ENCODE measurements around the gene TRMT10C. TPM values are rescaled to one million over a fixed set of nuclear protein-coding genes. Genes with fewer than 3 reads are reported as not detected.

Gene TRMT10C
- polyA plus RNA-seq, 1 of the 3 experiments (the other 2 are of a cell fraction), result 13.7 TPM

GRCh38 chr3:101577286-101577685, 15.6 kb downstream of the TRMT10C start:
- no peak overlapping the region for H3K27ac ChIP-seq (ENCODE audit: low read depth in 2 of 2, low read length in 1 of 2)
- peaks cover 6 to 16% of the 10 kb centered on the region in 2 experiments; a peak in 3 of 4 replicates for H3K4me1 ChIP-seq (ENCODE audit: control insufficient read depth in 1 of 2, insufficient read depth in 2 of 2, low read depth in 1 of 2, low read length in 1 of 2)
- H3K36me3 ChIP-seq (replicated peaks in 1 of 2; ENCODE audit: control insufficient read depth in 1 of 2, insufficient read depth in 2 of 2, low read length in 1 of 2), result peaks cover 33 to 52% of the 10 kb centered on the region in 2 experiments
- WGBS (ENCODE audit: low lambda C conversion rate), result 92% methylated on average over 6 of the region's 6 CpGs
- peaks cover 14% of the 10 kb centered on the region for H3F3A ChIP-seq (replicated peaks; ENCODE audit: insufficient read depth)
- no peaks in the 10 kb centered on the region for H3K27me3 ChIP-seq (ENCODE audit: insufficient read depth)
- H2AFZ ChIP-seq (ENCODE audit: low read depth), result no peak overlapping the region
- H3K9ac ChIP-seq, result no peak overlapping the region
- peaks cover 83% of the 10 kb centered on the region for H3K79me2 ChIP-seq (ENCODE audit: insufficient read depth)
- no peaks in the 10 kb centered on the region for H3K9me2 ChIP-seq
- H3K4me3 ChIP-seq (ENCODE audit: low read depth in 2 of 2, low read length in 1 of 2), result no peak overlapping the region
- TF ChIP-seq ZBTB33 (IDR thresholded peaks at IDR 0.05; ENCODE audit: borderline replicate concordance, low read depth), result no peak
- no peak for TF ChIP-seq USF2 (IDR thresholded peaks at IDR 0.05; ENCODE audit: borderline replicate concordance, low read depth, low read length)
- TF ChIP-seq GATA2 (CRISPR knock-in tag; IDR thresholded peaks at IDR 0.05), result no peak
- no peak for TF ChIP-seq FOXM1 (IDR thresholded peaks at IDR 0.05; ENCODE audit: low read depth)
- TF ChIP-seq SIN3A (IDR thresholded peaks at IDR 0.05; ENCODE audit: borderline replicate concordance, low read depth, low read length), result no peak
- TF ChIP-seq YY1 (IDR thresholded peaks at IDR 0.05; ENCODE audit: low read depth), result no peak
- no peak for TF ChIP-seq SMC3 (IDR thresholded peaks at IDR 0.05; ENCODE audit: low read depth, low read length)
- TF ChIP-seq RCOR1 (IDR thresholded peaks at IDR 0.05; ENCODE audit: low read length), result no peak
- TF ChIP-seq TCF12 (IDR thresholded peaks at IDR 0.05), result no peak
- no peak for TF ChIP-seq RFX5 (IDR thresholded peaks at IDR 0.05; ENCODE audit: low read length)
- no peak for TF ChIP-seq RXRA (IDR thresholded peaks at IDR 0.05; ENCODE audit: borderline replicate concordance, low read depth)
- no peak for TF ChIP-seq EP300 (IDR thresholded peaks at IDR 0.05; ENCODE audit: borderline replicate concordance in 1 of 2, low read depth in 1 of 2, low read length in 1 of 2)
- no peak for TF ChIP-seq NFIC (IDR thresholded peaks at IDR 0.05; ENCODE audit: borderline replicate concordance)
- TF ChIP-seq EZH2phosphoT487 (IDR thresholded peaks at IDR 0.05; ENCODE audit: borderline replicate concordance, low read depth), result no peak
- DNase-seq, result no peak
- H4K20me1 ChIP-seq (ENCODE audit: insufficient read depth), result peaks cover 58% of the 10 kb centered on the region
- CTCF ChIA-PET, result interaction anchor here (0.5 kb wide), 1 partner anchor 64 kb away, joined by 3 read pairs; the partner anchor contains the start of gene SENP7
- no peak overlapping the region; the same call in 1 of the 2 replicates for H3K4me2 ChIP-seq
- POLR2A ChIA-PET, result interaction anchor here (0.6 kb wide), 1 partner anchor 10 kb away, joined by 3 read pairs; no protein-coding TSS in a partner anchor
- no peaks in the 10 kb centered on the region for H3K9me3 ChIP-seq

- H2AFZ ChIP-seq (ENCODE audit: low read depth), result no peak overlapping the region
- peaks cover 43 to 64% of the 10 kb centered on the region in 2 experiments for H3K36me3 ChIP-seq (replicated peaks in 1 of 2; ENCODE audit: control insufficient read depth in 1 of 2, insufficient read depth in 2 of 2, low read length in 1 of 2)
- no peaks in the 10 kb centered on the region for H3K27me3 ChIP-seq (ENCODE audit: insufficient read depth)
- no peak overlapping the region for H3K4me3 ChIP-seq (ENCODE audit: low read depth in 2 of 2, low read length in 1 of 2)
- no peaks in the 10 kb centered on the region for H3K9me3 ChIP-seq
- no peak for DNase-seq
- 25% methylated on average over 1 of the region's 1 CpG for WGBS (ENCODE audit: low lambda C conversion rate)
- TF ChIP-seq USF2 (IDR thresholded peaks at IDR 0.05; ENCODE audit: borderline replicate concordance, low read depth, low read length), result no peak
- no peak for TF ChIP-seq MAX (IDR thresholded peaks at IDR 0.05; ENCODE audit: low read depth)
- no peak for TF ChIP-seq RXRA (IDR thresholded peaks at IDR 0.05; ENCODE audit: borderline replicate concordance, low read depth)
- TF ChIP-seq NFIC (IDR thresholded peaks at IDR 0.05; ENCODE audit: borderline replicate concordance), result peak; percentile 22; the same call in 1 of the 2 replicates
- TF ChIP-seq FOXM1 (IDR thresholded peaks at IDR 0.05; ENCODE audit: low read depth), result no peak
- no peak for TF ChIP-seq NRF1 (IDR thresholded peaks at IDR 0.05; ENCODE audit: low read depth, low read length)
- TF ChIP-seq MXI1 (IDR thresholded peaks at IDR 0.05; ENCODE audit: low read depth, low read length), result no peak
- POLR2A ChIA-PET, result no interaction called here
- no peaks in the 10 kb centered on the region for H3K9me2 ChIP-seq
- H3F3A ChIP-seq (replicated peaks; ENCODE audit: insufficient read depth), result peaks cover 26% of the 10 kb centered on the region
- H3K9ac ChIP-seq, result no peak overlapping the region
- H3K4me1 ChIP-seq (ENCODE audit: control insufficient read depth in 1 of 2, insufficient read depth in 2 of 2, low read depth in 1 of 2, low read length in 1 of 2), result no peaks in the 10 kb centered on the region
- H3K79me2 ChIP-seq (ENCODE audit: insufficient read depth), result peaks cover 82% of the 10 kb centered on the region
- H3K27ac ChIP-seq (ENCODE audit: low read depth in 2 of 2, low read length in 1 of 2), result no peak overlapping the region
- CTCF ChIA-PET, result no interaction called here
- no peak overlapping the region for H3K4me2 ChIP-seq
- H4K20me1 ChIP-seq (ENCODE audit: insufficient read depth), result peaks cover 52% of the 10 kb centered on the region
Observed at GRCh38 chr3:101588616-101589015, 26.9 kb downstream of the TRMT10C start.
